NCI-H2227 treated with DMSO at 0.1 percent for 48 hours (cell line): ENCODE data around the gene PYGB.
A peak's percentile ranks its signal among the peaks of the same experiment; 100 is the strongest.
"Not testable (repeated sequence)": the region's sequence is repeated elsewhere in the genome, so short reads cannot be mapped to it uniquely, and the experiment has no call there.

Experiments
- DNase-seq: peaks from one replicate; lab custom pipeline; 2025; lab: John Stamatoyannopoulos, UW

Gene PYGB

DNA sequence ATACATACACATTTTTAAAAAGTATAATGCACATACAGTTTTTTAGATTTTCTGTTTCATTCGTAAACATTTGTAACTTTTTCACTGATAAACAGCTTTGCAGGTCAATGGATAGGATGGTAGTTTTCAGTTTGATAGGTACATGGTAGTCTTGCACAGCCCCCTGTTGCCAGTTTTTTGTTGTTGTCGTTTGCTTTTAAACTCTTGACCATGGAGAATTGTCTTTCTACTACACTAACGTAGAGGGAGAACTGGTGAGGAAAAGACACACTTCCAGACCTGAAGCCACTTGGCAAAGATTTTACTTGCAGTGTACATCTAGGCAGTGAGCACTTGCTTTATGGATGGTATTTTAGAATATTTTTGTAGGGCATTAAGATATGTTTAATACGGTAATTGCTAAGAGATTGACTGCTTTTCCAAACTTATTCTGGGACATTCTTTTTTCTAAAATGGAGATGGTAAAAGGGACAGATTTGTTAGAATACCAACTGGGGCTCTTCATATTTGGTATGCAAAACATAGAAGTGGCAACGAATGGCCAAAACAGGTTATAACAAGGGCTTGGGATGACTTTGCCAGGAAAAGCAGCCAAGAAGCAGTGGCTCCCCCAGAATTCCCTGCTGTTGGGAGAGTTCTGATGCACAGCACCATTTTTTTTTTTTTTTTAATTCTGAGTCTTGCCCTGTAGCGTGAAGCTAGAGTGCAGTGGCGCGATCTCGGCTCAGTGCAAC is 1.5 kb downstream of the PYGB start:
- DNase-seq: peak; percentile 3

DNA sequence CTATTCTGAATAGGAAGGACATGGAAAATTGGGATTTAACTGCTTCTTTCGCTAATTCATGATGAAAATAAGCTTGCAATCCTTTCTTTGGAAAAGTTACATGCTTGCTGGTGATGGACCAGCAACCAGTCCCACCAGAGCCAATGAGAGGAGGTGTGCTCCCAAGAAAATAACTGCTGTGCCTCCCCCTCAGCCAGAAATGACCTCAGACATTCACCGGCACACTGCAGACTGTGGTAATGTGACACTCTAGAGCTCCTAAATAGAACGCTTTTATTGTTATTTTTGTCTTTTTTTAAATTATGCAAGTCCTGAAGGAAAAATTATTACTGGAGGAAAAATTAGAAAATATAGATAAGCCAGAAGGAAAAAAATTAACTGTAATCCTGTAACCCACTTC is 2.6 kb downstream of the PYGB start:
- no peak for DNase-seq

DNA sequence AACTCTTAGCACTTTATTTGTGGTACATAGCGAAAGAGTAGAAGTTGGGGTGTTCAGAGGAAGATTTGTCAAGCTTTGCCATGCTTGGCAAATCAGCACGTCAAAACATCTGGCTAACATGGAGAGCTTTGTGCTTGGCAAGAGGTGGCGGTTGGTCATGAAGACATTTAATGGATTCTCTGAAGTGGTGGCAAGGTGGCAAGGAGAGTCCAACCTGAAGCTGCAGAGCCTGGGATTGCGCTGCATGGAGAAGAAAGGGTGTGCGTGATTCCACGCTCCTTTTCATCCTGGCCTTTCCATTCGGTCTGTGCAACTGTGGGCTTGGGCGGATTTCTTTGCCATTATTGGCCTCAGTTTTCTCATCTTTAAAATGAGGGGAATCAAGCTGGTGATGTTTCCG is 3.1 kb downstream of the PYGB start:
- DNase-seq: no peak

DNA sequence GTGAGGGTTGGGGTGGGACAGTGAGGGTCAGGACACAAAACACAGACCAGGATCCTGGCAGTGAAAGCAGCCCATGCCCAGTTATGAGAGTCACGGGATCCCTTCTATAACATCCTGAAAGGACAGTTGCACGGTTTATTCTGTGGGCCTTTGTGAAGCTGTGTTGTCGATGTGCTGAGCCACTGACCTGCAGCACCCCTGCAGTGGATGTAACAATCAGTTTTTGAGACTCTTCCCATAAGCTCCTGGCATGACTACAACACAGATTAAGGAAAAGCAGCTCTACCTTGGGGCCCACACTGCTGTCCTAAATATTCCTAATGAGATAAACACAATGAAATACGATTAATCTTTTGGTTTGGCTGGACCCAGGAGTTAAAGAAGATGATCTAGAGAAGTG is 3.7 kb downstream of the PYGB start:
- no peak for DNase-seq

DNA sequence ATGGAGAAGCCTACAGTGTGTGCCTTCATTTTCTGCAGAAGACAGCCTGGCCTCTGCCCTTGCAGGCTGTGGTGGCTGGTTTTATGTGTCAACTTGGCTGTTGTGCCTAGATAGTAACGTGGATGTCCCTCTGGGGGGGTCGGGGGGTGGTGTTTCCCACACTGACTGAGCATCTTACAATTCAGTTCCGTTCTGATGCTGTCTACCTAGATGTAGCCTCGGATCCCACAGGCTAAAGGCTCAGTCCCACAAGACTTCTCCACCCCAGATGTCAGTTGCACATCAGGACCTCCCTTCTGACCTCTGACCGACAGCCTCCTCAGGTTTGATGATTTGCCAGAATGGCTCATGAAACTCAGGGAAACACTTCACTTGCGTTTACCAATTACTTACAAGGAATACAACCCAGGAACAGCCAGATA is 4.4 kb downstream of the PYGB start:
- DNase-seq: no peak

DNA sequence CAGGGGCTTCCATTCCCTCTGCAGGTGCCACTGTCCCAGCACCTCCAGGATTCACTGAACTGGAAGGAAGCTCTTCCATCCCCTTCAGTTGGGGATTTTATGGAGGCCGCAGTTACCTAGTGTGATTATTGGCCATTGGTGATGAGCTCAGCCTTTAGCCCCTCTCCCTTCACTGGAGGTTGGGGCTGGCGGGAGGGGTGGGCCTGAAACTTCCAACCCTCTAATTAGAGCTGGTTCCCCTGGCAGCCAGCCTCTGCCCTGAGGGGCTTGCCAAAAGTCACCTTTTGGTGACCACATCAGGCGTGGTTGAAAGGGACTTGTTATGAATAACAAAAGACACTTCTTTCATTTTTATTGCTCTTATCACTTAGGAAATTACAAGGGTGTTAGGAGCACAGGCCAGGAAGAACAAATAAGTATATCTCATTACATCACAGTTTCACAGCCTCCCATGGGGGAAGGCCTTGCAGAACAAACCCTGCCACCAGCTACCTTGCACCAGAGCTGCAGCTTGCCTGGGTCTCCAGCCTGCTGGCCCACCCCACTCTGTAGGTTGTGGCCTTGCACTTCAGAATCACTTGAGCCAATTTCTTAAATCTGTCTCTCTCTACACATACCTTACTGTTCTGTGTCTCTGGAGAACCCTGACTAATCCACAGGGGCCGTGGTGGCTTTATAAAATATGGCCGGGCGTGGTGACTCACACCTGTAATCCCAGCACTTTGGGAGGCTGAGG is 5.0 kb downstream of the PYGB start:
- no peak for DNase-seq

DNA sequence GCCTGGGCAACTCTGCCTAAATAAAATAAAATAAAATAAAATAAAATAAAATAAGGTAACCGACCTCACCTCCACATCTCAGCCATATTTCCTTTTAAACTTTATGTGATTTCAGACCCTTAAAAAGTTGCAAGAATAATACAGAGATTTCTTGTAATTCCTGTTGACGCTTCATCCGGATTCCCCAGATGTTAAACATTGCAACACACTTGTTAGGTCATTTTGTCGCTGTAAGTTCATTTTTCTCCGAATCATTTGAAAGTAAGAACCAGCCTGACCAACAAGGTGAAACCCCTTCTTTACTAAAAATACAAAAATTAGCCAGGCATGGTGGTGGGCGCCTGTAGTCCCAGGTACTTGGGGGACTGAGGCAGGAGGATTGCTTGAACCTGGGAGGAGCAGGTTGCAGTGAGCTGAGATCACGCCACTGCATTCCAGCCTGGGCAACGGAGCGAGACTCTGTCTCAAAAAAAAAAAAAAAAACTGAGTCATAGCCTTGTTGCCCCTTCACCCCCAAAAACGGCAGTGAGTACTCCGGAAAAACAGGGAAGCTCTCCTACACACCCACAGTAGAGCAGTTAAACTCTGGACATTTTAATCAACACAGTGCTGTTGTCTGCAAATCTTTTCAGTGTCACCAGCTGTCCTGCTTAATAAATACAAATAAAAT is 5.9 kb downstream of the PYGB start:
- DNase-seq: no peak

DNA sequence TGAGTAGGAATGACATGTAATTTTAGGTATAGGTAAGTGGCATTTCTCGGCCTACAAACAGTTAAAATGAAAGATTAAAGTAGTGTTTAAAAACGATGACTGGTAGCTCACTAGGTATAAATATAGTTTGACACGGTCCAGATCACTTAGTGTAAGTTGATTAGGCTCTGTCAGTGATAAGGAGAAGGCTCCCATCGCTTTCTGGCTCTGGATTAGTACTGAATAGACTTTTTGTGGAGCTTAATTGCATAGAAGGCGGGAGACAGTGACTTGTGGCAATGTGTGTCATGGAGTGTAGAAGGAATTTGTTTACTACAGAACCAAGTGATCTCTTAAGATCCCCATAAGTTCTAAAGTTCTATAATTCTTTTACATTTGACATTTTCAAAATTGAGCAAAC is 6.7 kb downstream of the PYGB start:
- DNase-seq: no peak

DNA sequence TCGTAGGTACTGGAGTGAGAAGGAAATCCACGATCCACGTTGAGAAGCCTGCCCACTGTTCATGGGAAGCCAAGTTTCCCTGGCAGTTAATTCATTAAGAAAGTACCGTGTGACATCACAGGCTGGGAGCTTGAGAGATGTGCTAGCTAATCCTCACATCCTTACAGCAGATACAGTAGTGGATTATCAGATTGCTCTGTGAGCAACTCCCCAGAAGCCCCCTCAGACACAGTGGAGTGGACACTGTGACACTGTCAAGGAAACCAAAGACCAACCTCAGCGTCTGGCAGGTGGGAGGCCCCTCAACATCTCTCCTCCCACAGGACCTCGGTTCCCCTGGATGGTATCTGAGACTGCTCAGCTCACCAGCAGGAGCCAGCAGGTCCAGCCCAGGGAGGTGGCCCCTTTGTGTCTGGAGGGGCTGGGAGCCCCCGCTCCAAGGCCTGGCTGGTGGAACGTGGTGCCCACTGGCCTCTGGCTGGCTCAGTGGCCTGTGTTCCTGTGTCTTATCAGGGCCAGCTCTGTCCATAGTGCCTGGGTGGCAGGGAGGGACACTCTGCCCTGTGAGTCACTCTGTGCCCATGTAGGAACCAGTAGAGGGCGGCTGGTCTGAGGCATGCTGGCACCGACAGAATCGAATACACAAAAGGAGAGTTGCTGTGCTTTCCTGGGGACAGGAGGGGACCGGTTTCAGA is 7.2 kb downstream of the PYGB start:
- no peak for DNase-seq

DNA sequence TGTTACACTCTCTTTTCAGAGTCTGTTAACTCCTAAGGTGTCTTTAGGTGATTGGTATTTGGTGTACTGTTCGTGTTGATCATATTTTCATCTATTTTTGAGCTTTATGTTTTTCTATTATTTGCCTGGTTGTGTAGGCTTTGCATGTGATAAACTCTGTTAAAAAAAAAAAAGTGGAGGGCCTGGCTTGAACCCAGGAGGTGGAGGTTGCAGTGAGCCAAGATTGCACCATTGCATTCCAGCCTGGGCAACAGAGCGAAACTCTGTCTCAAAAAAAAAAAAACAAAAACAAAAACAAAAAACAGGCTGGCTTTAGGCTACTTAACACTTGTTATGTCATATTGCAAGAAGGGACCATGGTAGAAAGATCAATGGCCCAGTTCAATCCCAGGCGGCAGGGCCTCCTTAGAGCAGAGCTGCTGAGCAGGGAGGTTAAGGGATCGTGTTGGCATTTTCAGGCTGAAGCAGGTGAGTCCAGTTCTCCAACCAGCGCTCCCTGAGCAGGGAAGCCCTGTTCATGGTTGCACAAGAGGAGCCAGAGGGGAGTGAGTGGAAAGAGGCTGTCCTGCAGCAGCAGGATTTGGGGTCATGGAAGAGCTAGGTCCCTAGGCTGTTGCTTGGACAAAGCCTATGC is 8.5 kb downstream of the PYGB start:
- DNase-seq: no peak

DNA sequence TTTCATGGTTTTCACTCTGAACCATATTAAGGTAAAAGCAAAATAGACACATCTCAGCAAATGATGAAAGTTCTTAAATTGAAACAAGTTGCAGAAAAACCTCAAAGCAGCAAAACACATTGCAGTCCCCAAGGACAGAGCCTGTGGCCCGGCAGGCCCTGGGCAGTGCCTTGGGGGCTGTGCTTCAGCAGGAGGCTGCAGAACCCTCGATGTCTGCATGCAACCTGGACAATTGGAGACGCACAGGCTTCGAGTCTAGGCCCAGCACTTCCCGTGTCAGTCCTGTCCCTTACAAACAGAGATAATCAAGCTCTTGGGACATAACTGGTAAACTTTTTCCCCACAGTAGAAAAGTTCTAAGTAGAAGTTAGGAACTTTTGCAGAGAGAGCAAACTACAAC is 9.2 kb downstream of the PYGB start:
- DNase-seq: no peak

DNA sequence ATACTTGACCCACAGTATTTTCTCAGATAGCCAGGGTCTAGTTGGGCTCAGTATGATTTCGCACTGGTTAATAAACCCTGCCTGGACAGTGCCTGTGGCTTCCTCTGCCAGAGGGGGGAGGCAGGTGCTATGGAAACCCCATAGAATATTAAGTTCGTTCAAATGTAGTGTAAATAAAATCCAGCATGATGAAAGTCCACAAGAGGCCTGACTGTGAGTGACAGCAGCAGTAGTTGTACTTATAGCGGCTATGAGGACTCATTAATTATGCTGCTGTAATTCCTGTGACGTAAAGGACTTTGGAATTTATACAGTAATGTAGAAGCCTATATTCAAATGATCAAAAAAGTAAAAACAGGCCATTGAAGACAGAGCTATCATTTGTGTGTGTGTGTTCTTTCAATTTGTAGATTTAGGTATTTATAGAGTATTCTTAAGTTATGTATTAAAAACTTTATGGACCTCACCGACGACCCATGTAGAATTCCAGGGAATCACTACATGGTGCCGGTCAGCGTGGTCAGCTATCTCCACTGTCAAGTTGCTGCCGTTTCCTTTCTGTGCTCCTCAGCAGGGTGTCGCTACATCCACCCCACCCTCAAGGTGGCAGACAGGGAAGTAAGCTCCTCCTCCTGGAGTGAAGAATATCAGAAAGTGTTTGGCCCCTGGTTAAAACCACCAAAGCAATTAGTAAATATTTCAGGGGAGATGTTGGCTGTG is 10.0 kb downstream of the PYGB start:
- no peak for DNase-seq

DNA sequence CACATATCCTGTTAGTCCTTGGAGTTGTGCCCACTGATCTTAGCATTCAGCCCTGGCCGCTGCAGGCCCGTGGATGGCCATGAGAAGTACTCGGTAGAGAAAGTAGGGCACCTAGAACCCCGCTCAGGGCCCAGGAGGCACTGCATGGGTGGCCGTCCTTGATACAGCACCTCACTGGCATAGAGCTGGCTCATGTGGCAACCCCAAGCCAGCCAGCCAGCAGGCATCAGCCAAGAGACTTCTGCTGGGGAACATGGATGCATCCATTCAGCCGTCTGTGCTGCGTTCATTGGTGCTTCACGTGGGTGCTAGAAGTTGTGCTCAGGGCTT is 10.6 kb downstream of the PYGB start:
- no peak for DNase-seq

DNA sequence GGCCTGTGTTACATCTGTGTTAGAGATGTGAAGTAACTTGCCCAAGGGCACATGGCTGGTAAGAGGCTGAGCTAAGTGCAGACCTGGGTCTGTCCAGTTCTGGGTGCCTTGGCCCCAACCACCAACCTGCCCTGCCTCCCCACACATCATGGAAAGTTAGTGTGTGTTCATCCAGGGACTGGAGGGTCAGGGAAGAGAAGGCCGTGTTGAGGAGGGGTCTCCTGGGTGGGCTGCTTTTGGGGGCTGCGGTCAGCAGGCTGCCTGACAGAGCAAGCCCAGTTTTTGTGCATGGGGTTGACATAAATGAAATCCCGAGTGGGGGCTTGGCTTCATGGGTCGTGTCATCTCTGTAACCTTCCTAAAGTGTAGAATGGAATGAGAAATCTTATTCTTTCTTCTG is 10.9 kb downstream of the PYGB start:
- no peak for DNase-seq

DNA sequence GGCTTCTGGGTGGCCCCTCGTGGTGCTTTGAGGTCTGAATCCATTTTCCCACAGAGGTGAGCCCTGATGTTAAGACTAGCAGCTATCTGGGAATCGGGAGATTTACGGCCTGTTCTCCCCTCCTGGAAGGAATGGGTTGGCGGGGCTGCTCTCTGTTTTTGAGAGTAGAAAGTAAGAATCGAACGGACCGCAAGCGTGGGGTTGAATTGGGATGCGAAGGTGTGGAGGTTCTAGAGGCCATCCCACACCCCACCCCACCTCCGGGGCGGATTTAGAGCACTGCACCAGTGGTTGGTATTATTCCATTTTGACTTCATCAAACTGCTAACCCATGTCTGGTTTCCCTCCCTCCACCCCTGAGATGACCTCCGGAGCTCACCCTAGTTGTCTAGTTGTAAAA is 11.5 kb downstream of the PYGB start:
- DNase-seq: no peak

DNA sequence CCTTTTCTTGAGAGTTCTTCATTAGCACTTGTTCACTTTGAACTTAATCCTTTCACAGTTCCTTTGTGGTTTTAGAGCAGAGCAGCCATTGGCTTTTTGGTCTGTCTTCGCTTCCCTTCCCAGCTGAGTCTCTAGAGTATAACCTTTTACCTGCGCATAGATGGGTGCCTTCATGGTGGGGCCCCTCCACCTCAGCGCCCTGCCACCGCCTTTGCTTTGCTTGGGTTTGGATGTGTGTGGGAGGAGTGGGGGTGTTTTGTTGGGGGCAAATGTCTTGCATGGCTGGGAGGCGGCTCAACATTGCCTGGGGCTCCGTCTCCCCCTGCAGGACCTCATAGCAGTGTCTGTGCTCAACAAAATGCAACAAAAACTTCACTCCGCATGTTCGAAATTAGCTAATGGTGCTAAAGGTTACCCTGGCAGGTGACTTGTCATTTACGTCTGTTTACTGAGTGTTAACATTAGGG is 11.9 kb downstream of the PYGB start:
- DNase-seq: no peak

DNA sequence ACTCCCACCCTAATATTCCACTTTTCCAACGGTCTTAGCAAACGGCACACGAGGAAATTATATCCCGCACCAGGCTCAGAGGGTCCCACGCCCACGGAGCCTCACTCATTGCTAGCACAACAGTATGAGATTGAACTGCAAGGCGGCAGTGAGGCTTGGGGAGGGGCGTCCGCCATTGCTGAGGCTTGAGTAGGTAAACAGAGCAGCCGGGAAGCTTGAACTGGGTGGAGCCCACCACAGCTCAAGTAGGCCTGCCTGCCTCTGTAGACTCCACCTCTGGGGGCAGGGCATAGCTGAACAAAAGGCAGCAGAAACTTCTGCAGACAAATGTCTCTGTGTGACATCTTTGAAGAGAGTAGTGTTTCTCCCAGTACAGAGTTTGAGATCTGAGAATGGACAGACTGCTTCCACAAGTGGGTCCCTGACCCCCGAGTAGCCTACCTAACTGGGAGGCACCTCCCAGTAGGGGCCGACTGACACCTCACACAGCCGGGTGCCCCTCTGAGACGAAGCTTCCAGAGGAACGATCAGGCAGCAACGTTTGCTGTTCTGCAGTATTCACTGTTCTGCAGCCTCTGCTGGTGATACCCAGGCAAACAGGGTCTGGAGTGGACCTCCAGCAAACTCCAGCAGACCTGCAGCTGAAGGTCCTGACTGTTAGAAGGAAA is 13.0 kb downstream of the PYGB start:
- not testable (repeated sequence) for DNase-seq

DNA sequence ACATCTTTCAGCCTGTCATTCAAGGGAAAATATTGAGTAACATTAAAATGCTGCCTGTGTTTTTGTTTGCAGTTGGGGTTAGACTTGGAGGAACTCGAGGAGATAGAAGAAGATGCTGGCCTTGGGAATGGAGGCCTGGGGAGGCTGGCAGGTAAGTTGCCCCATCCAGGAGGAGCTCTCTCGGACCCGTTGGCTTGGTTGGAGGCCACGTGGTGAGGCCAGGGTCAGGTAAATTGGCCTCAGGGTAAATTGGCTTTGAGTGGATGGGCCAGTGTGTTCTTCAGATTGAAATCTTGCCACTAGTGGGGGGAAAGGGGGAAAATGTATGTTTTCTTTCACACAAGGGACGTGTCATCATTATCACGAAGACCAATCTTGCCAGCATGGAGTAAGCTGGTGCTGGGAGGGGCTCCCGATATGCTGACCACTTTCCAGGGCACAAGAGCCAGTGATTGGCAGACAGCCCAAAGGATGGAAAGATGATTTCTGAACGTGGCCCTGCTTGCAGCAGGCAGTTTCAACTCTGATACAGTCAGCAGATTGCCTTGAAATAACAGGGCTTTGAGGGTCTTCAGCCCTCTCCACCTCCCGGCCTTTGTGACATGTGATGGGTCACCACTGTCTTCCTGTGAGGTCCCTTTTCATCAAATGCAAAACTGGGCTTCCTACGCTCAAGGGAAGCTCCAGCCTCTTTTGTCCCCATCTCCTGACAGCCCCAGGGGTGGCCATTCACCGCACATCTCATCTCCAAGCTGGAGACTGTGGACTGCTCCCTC is 21.4 kb downstream of the PYGB start:
- no peak for DNase-seq

DNA sequence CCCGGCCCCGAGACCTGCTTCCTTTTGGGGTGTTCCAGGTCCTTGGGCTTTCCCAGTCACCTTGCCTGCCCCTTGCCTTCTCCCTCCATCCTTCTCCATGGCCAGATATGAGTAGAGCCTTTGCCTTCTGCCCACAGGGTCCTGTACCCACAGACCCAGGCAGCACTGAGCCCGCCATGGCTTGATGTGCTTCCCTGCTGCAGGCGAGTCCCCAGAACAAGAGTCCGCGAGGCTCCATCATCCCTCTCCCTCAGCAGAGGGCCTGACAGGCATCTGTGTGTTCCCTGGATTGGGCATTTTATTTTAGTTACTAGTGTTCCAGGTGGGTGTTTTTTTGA is 21.9 kb downstream of the PYGB start:
- DNase-seq: no peak

DNA sequence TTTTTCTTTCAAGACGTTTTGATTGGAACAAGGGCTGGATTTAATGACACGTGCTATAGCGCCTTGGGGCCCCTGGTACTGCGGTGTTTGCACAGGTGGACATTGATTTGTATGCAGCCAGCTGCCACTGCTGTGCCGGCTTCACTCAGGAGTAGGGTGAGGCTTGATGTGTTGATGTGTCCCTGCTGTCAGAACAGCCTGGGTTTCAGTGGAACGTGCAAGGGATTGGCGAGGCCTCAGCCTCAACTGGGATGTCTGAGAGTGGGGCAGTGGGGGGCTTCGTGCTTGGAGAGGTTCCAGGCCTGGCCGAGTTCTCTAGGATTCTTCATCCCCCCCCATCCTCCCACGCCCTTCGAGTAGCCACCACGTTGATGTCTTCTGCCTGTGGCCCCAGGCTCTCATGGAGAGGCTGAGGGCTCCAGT is 23.0 kb downstream of the PYGB start:
- DNase-seq: no peak
